ENCODE data around the gene POLE. TPM values are rescaled to one million over a fixed set of nuclear protein-coding genes. Genes with fewer than 3 reads are reported as not detected.

The POLE gene
- total RNA-seq, 4 donors from 2014 or later: 32.2 to 133 (median 44.4) TPM

GRCh38 chr12:132734206-132734605, 47.1 kb upstream of the POLE start:
- DNase-seq (ENCODE audit: low spot score in 2 of 2): no peak
- H3K27me3 ChIP-seq: no peaks in the 10 kb centered on the region
- TF ChIP-seq CTCF (IDR thresholded peaks at IDR 0.05): no peak
- 74 to 78% methylated on average over 10 of the region's 10 CpGs for WGBS, 2 donors
- no peaks in the 10 kb centered on the region for H3K4me1 ChIP-seq
- no peak overlapping the region for H3K27ac ChIP-seq
- peaks cover 2 to 100% (median 44%) of the 10 kb centered on the region in 3 donors for H3K36me3 ChIP-seq
- no peaks in the 10 kb centered on the region for H3K9me3 ChIP-seq
- H3K4me3 ChIP-seq: no peak overlapping the region

GRCh38 chr12:132731574-132731973, 44.4 kb upstream of the POLE start:
- no peaks in the 10 kb centered on the region for H3K9me3 ChIP-seq
- H3K4me1 ChIP-seq: no peaks in the 10 kb centered on the region
- no peaks in the 10 kb centered on the region for H3K27me3 ChIP-seq
- H3K4me3 ChIP-seq: no peak overlapping the region
- H3K27ac ChIP-seq: no peak overlapping the region
- TF ChIP-seq POLR2A (IDR thresholded peaks at IDR 0.05) (no peak), EP300 (IDR thresholded peaks at IDR 0.05) (no peak), CTCF (IDR thresholded peaks at IDR 0.05) (no peak)
- H3K36me3 ChIP-seq: peaks cover 5 to 99% (median 51%) of the 10 kb centered on the region in 3 donors
- 85 to 89% methylated on average over 17 of the region's 17 CpGs for WGBS, 2 donors
- DNase-seq (ENCODE audit: low spot score in 2 of 2): no peak

DNA sequence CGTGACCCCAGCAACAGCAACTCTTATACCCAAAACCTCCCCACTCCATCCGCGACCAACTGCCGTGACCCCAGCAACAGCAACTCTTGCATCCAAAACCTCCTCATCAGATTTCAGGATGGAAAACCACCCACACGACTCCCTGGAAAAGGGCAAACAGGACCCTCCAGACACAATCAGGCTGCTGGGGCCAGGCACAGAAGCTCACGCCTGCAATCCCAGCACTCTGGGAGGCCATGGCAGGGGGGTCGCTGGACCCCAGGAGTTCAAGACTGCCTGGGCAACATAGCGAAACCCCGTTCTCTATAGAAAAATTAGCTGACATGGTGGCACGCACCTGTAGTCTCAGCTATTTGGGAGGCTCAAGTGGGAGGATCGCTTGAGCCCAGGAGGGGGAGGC, 43.2 kb upstream of the POLE start:
- H3K4me1 ChIP-seq: no peaks in the 10 kb centered on the region
- no peak overlapping the region for H3K27ac ChIP-seq
- H3K4me3 ChIP-seq: no peak overlapping the region
- TF ChIP-seq CTCF (IDR thresholded peaks at IDR 0.05): no peak
- no peak for TF ChIP-seq POLR2A (IDR thresholded peaks at IDR 0.05)
- no peak for TF ChIP-seq EP300 (IDR thresholded peaks at IDR 0.05)
- no peaks in the 10 kb centered on the region for H3K27me3 ChIP-seq
- DNase-seq (ENCODE audit: low spot score in 2 of 2): no peak
- WGBS, 2 donors: 87 to 95% methylated on average over 7 to 11 of the region's 11 CpGs
- peaks cover 5 to 99% (median 48%) of the 10 kb centered on the region in 3 donors for H3K36me3 ChIP-seq
- H3K9me3 ChIP-seq: no peaks in the 10 kb centered on the region

- Histone ChIP-seq H3K36me3 (peaks cover 5 to 99% (median 45%) of the 10 kb centered on the region in 3 donors), H3K9me3 (no peaks in the 10 kb centered on the region), H3K4me3 (no peak overlapping the region), H3K27me3 (no peaks in the 10 kb centered on the region), H3K4me1 (no peaks in the 10 kb centered on the region), H3K27ac (no peak overlapping the region)
- TF ChIP-seq EP300 (IDR thresholded peaks at IDR 0.05) (no peak), CTCF (IDR thresholded peaks at IDR 0.05) (no peak), POLR2A (IDR thresholded peaks at IDR 0.05) (no peak)
- 85 to 87% methylated on average over 24 of the region's 24 CpGs for WGBS, 2 donors
- DNase-seq (ENCODE audit: low spot score in 2 of 2): no peak
Measured at GRCh38 chr12:132729541-132730320, 42.6 kb upstream of the POLE start.

- Histone ChIP-seq H3K4me3 (no peak overlapping the region), H3K27ac (no peak overlapping the region), H3K36me3 (peaks cover 5 to 99% (median 42%) of the 10 kb centered on the region in 3 donors), H3K27me3 (no peaks in the 10 kb centered on the region), H3K4me1 (no peaks in the 10 kb centered on the region), H3K9me3 (no peaks in the 10 kb centered on the region)
- 97% methylated on average over 7 of the region's 7 CpGs for WGBS, 2 donors
- no peak for DNase-seq (ENCODE audit: low spot score in 2 of 2)
- TF ChIP-seq POLR2A (IDR thresholded peaks at IDR 0.05) (no peak), CTCF (IDR thresholded peaks at IDR 0.05) (no peak), EP300 (IDR thresholded peaks at IDR 0.05) (no peak)
Measured at GRCh38 chr12:132728502-132728901, 41.4 kb upstream of the POLE start.
